GM12878 (cell line): ENCODE measurements around the gene CBX2. TPM values are rescaled to one million over a fixed set of nuclear protein-coding genes. Genes with fewer than 3 reads are reported as not detected.

Source experiments
- ATAC-seq: fragments of 200-7000 bp; cut with Tn5 transposase; 3 replicates; pipeline ENCODE4 v1.9.1; 2020; ENCODE audit warnings: mild to moderate bottlenecking, moderate library complexity
- BruUV-seq: library from RNA; stranded (reverse); fragments of 400-500 nt; replicated peaks from 2 replicates; lab custom pipeline; 2021; lab: Mats Ljungman, UMichigan
- CTCF ChIA-PET: fragments of 300-600 bp; sonication (Branson Sonifier 250); formaldehyde crosslinking; extraction: SDS; loops from one replicate; lab custom pipeline; 2021; ENCODE audit warnings: inconsistent platforms; lab: Yijun Ruan, JAX
- POLR2A ChIA-PET: fragments of 350-600 bp; formaldehyde crosslinking; extraction: SDS; loops from one replicate; lab custom pipeline; 2021; ENCODE audit warnings: inconsistent platforms; lab: Charles Lee
- RAD21 ChIA-PET: fragments of 300-600 bp; sonication (Branson Sonifier 250); formaldehyde crosslinking; loops from one replicate; lab custom pipeline; 2023; ENCODE audit warnings: antibody characterized with exemption; ENCODE audit not compliant: unreplicated experiment; lab: Charles Lee
- SMC1A ChIA-PET: fragments of 300-600 bp; sonication (Branson Sonifier 250); formaldehyde crosslinking; loops from one replicate; lab custom pipeline; 2023; ENCODE audit not compliant: unreplicated experiment, uncharacterized antibody; lab: Charles Lee
- DNase-seq: peaks from one replicate; pipeline ENCODE4 v3.0.0-alpha.2; 2011; ENCODE audit warnings: low read depth, low spot score
- FAIRE-seq: peaks from 3 replicates; lab custom pipeline; 2011; peaks lifted over from hg19 to GRCh38; lab: Jason Lieb, UNC
- H2AFZ ChIP-seq: 2 replicates; pipeline ENCODE4 v1.6.0; 2011; ENCODE audit warnings: low read depth, low read length, control low read depth; ENCODE audit not compliant: control insufficient read depth
- H3K27ac ChIP-seq: 2 replicates; pipeline ENCODE4 v1.5.1; 2011; ENCODE audit warnings: control low read depth; ENCODE audit not compliant: control insufficient read depth, insufficient read depth
- H3K27me3 ChIP-seq, 2 experiments: replicated peaks in 1 of 2; 2 replicates each; pipeline versions ENCODE4 v1.6.0 to v1.6.1; 2011; ENCODE audit warnings: low read length in 1 of 2; ENCODE audit not compliant: control insufficient read depth in 2 of 2, insufficient read depth in 2 of 2
- H3K36me3 ChIP-seq, 2 experiments: 2 replicates each; pipeline ENCODE4 v1.5.1; 2011; ENCODE audit warnings: low read length in 1 of 2; ENCODE audit not compliant: control insufficient read depth in 2 of 2, insufficient read depth in 2 of 2
- H3K4me1 ChIP-seq: 2 replicates; pipeline ENCODE4 v1.6.1; 2011; ENCODE audit warnings: mild to moderate bottlenecking, low read length, moderate library complexity, mixed read lengths; ENCODE audit not compliant: control insufficient read depth, insufficient read depth
- H3K4me2 ChIP-seq: 2 replicates; pipeline ENCODE4 v1.6.0; 2011; ENCODE audit warnings: control low read depth; ENCODE audit not compliant: control insufficient read depth, insufficient read depth
- H3K4me3 ChIP-seq: fragments of 200-600 bp; sonication (generic); 2 replicates; pipeline ENCODE4 v1.5.1; 2016
- H3K79me2 ChIP-seq: 2 replicates; pipeline ENCODE4 v1.6.0; 2011; ENCODE audit warnings: low read length; ENCODE audit not compliant: control insufficient read depth, insufficient read depth
- H3K9ac ChIP-seq: 2 replicates; pipeline ENCODE4 v1.8.0; 2011; ENCODE audit warnings: low read length, control low read depth, mixed read lengths; ENCODE audit not compliant: control insufficient read depth, insufficient read depth
- H3K9me3 ChIP-seq: replicated peaks from 3 replicates; pipeline ENCODE4 v1.5.1; 2011; ENCODE audit warnings: mild to moderate bottlenecking, low read length; ENCODE audit not compliant: control insufficient read depth, insufficient read depth
- H4K20me1 ChIP-seq: 2 replicates; pipeline ENCODE4 v1.6.0; 2011; ENCODE audit not compliant: control insufficient read depth, insufficient read depth
- FOS ChIP-seq: IDR thresholded peaks from 3 replicates; pipeline ENCODE4 v1.6.1; 2011; ENCODE audit warnings: borderline replicate concordance; ENCODE audit not compliant: insufficient read length; ENCODE audit errors: extremely low read depth
- POLR2A ChIP-seq: IDR thresholded peaks from 2 replicates; pipeline ENCODE4 v1.6.1; 2011; ENCODE audit warnings: low read depth, mild to moderate bottlenecking, low read length
- TCF12 ChIP-seq: IDR thresholded peaks from 2 replicates; pipeline ENCODE4 v1.6.1; 2011; ENCODE audit warnings: low read depth, mild to moderate bottlenecking, low read length
- YY1 ChIP-seq: IDR thresholded peaks from 2 replicates; pipeline ENCODE4 v1.6.1; 2011; ENCODE audit warnings: low read depth, mild to moderate bottlenecking, low read length
- WGBS: methylation state at CpG from one replicate; pipeline ENCODE4 v1.1.6; 2016; ENCODE audit warnings: low lambda C conversion rate; ENCODE audit not compliant: insufficient replicate concordance, insufficient coverage; ENCODE audit errors: missing lambda C conversion rate; 5-methylcytosine and 5-hydroxymethylcytosine counted together
- in situ Hi-C: fragments of 300-500 bp; cut with MboI; formaldehyde crosslinking; loops from 9 replicates; pipeline ENCODE4 v1.14.3; 2018; ENCODE audit warnings: mixed read lengths
- intact Hi-C: fragments of 100-400 bp; cut with micrococcal nuclease; formaldehyde crosslinking; loops from one replicate; pipeline ENCODE4 v1.14.2; 2022; ENCODE audit not compliant: unreplicated experiment
- polyA plus RNA-seq, 11 experiments: library from polyadenylated mRNA; depleted of rRNA in 4 of 11; unstranded in 6 of 11; stranded (reverse) in 5 of 11; fragments of >200 nt; fragmentation: Nextera tagmentation in 4 of 11; fragmentation: Illumina TruSeq in 1 of 11; extraction: Ambion mirVana in 4 of 11; extraction: Trizol in 1 of 11; gene quantifications; 1 replicate in 1 of 11; 2 replicates in 10 of 11; pipeline versions ENCODE4 v1.2.1 to v1.2.3, GENCODE V29; 2011 to 2016; ENCODE audit warnings: inconsistent platforms in 2 of 11, missing spikeins in 2 of 11, low read depth in 1 of 11
- total RNA-seq, 4 experiments: library from RNA; depleted of rRNA in 3 of 4; stranded (reverse); fragments of >200 nt in 3 of 4; fragmentation: Illumina TruSeq in 1 of 4; extraction: Trizol in 1 of 4; gene quantifications; 2 replicates each; pipeline versions ENCODE4 v1.2.1 to v1.2.3, GENCODE V29; 2013 to 2021

CBX2 gene
- total and polyA plus RNA-seq, 10 of the 15 experiments (the other 5 are each of a cell fraction or from before 2014, with no cell fraction given) = 0.35 to 7.5 (median 4.2) TPM

DNA sequence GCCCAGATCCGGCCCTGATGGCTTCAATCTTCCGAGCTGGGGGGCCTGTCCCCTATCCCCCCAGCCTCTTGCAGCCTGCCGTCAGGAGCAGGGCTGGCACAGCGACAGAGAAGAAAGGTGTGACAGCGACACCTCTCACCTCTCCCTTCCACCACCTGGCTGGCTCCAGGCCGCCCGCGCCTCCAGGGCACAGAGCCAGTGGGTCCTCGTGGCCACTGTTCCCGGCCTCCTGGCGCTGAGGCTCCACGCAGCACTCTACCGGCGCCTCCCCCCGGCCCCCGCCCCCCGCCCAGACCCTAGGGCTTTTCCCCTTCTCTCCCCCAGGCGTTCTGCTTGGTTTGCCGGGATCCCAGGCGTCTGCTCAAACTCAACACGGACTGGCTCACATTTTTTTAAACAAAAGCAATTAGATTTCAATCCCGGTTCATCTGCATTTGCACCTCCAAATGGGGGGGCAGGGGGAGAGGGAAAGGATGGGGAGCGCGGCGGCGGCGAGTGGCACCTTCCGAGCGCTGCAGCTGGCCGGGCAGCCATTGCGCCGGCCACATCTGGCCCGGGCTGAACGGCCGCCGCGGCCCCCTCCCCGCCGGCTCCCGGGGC lies 31.7 kb downstream of the CBX2 start:
- 6% methylated on average over 31 of the region's 40 CpGs for WGBS
- in situ Hi-C loops = loop anchor here (5.0 kb wide), 1 partner anchor 33 kb away; no protein-coding TSS in a partner anchor
- H3K36me3 ChIP-seq = no peaks in the 10 kb centered on the region
- ChIA-PET RAD21 (interaction anchor here (0.9 to 3.8 kb wide), 5 partner anchors 13 to 160 kb away, joined by 3 to 22 read pairs (median 10); partner anchors contain the start of gene CBX8), CTCF (interaction anchor here (1.2 to 3.6 kb wide), 7 partner anchors 13 to 166 kb away, joined by 3 to 19 read pairs (median 5); partner anchors contain the start of gene CBX8), POLR2A (interaction anchor here (2.2 to 2.6 kb wide), 2 partner anchors 13 to 29 kb away, joined by 10 to 11 read pairs; partner anchors contain the start of genes CBX4 and CBX8), SMC1A (interaction anchor here (1.4 to 2.1 kb wide), 3 partner anchors 11 to 32 kb away, joined by 3 to 12 read pairs (median 7); partner anchors contain the start of gene CBX8)
- peak overlapping the region; percentile 70; the same call in 1 of the 2 replicates for H3K4me2 ChIP-seq
- no peak overlapping the region for H2AFZ ChIP-seq
- H3K9me3 ChIP-seq = no peaks in the 10 kb centered on the region
- H3K4me1 ChIP-seq = peaks cover 43% of the 10 kb centered on the region
- no peak overlapping the region for H3K4me3 ChIP-seq
- no peak for FAIRE-seq
- BruUV-seq = no TSS peak
- H3K79me2 ChIP-seq = no peaks in the 10 kb centered on the region
- no peak overlapping the region for H3K27ac ChIP-seq
- peak; percentile 67; the same call in 1 of the 2 replicates for TF ChIP-seq YY1
- 0 out of 2 replicates have a peak, but pooled peaks have one; percentile 4 for TF ChIP-seq TCF12
- no peak for TF ChIP-seq FOS
- TF ChIP-seq POLR2A = peak; percentile 8; the same call in 1 of the 2 replicates
- DNase-seq = no peak
- intact Hi-C loops = no loop called here
- H4K20me1 ChIP-seq = no peaks in the 10 kb centered on the region; the same call in 1 of the 2 replicates
- no peak overlapping the region; the same call in 1 of the 2 replicates for H3K9ac ChIP-seq
- ATAC-seq = no peak
- peaks cover 35 to 44% of the 10 kb centered on the region in 2 experiments for H3K27me3 ChIP-seq
